Cardiac fibroblast (primary cell): ENCODE measurements around the gene CNGB1.

ENCODE experiments used
- DNase-seq, 2 donors: peaks; one replicate each; pipeline versions ENCODE4 v3.0.0 to v3.0.0-alpha.2; 2010; ENCODE audit warnings: low read depth in 2 of 2
- H3K4me3 ChIP-seq, 2 donors: replicated peaks in 1 of 2; 1 replicate in 1 of 2; 2 replicates in 1 of 2; pipeline ENCODE4 v1.5.1; 2011; ENCODE audit warnings: low read depth in 2 of 2, low read length in 2 of 2, mild to moderate bottlenecking in 2 of 2, moderate library complexity in 1 of 2
- TF ChIP-seq, protein P1 (sequence below): IDR thresholded peaks from one replicate; pipeline ENCODE4 v1.5.1; 2011; ENCODE audit warnings: low read depth, mild to moderate bottlenecking, low read length, inconsistent platforms

Gene CNGB1

GRCh38 chr16:57970970-57971369, at the start of gene CNGB1:
Gene CNGB1, minus strand, starts transcription at chr16:57971128. Its CDS starts 3,842 bp downstream, at chr16:57967286.
- TF ChIP-seq, protein P1, sequence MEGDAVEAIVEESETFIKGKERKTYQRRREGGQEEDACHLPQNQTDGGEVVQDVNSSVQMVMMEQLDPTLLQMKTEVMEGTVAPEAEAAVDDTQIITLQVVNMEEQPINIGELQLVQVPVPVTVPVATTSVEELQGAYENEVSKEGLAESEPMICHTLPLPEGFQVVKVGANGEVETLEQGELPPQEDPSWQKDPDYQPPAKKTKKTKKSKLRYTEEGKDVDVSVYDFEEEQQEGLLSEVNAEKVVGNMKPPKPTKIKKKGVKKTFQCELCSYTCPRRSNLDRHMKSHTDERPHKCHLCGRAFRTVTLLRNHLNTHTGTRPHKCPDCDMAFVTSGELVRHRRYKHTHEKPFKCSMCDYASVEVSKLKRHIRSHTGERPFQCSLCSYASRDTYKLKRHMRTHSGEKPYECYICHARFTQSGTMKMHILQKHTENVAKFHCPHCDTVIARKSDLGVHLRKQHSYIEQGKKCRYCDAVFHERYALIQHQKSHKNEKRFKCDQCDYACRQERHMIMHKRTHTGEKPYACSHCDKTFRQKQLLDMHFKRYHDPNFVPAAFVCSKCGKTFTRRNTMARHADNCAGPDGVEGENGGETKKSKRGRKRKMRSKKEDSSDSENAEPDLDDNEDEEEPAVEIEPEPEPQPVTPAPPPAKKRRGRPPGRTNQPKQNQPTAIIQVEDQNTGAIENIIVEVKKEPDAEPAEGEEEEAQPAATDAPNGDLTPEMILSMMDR: no peak
- DNase-seq: no peak
- no peak within 1 kb of the TSS for H3K4me3 ChIP-seq

GRCh38 chr16:58019866-58020538, 49.1 kb upstream of the CNGB1 start:
- no peak overlapping the region for H3K4me3 ChIP-seq
- TF ChIP-seq, protein P1: no peak

DNA sequence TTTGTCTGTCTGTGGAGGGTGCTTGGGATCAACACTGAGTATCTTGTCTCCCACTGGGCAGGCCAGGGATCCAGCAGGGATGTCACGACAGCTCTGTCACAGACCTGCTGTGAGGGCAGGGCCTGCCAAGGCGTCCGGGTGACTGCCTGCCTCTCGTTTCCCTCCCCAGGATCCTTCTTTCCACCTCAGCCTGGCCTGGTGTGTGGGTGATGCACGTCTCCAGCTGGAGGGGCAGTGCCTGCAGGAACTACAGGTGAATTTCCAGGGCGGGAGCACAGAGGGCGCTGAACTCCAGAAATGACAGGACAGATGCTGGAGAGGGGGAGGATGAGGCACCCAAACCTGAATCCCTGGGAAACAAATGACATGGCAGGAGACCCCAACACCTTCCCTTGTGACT, 47.9 kb upstream of the CNGB1 start:
- no peak overlapping the region for H3K4me3 ChIP-seq
- TF ChIP-seq, protein P1: no peak
- DNase-seq: no peak

More at GRCh38 chr16:58019866-58020538, 49.1 kb upstream of the CNGB1 start:
- DNase-seq: no peak

DNA sequence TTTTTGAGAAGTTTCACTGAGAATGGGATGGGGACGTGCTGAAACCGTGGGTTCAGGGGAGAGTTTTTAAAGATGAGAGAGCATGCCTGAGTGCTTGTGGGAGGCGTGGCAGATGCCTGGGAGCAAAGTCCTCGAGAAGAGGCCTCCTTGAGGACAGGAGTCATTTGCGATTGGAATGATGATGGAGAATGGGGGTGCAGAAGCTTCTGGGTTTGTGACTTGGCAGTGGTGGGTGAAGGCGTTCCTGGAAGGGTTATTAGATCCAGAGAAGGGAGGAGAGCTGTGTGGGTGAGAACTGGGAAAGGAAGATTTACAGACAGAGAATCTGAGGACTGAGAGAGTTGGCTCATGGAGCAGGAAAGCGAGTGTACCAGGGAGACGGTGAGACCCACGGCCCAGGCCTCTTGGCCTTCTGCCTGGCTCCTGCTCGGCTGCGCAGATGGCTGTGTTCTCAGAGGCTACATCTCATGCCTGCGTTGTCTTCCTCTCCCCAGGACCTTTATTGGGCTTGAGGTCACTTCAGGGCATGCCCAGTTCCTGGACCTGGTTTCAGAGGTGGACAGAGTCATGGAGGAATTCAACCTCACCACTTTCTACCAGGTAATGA, 46.0 kb upstream of the CNGB1 start:
- TF ChIP-seq, protein P1: no peak
- DNase-seq: no peak
- H3K4me3 ChIP-seq: no peak overlapping the region

GRCh38 chr16:58013201-58013956, 42.5 kb upstream of the CNGB1 start:
- no peak overlapping the region for H3K4me3 ChIP-seq
- TF ChIP-seq, protein P1: no peak
- DNase-seq: no peak

GRCh38 chr16:58012481-58012880, 41.6 kb upstream of the CNGB1 start:
- H3K4me3 ChIP-seq: no peak overlapping the region
- no peak for DNase-seq
- TF ChIP-seq, protein P1: no peak
